ENCODE data around the gene LRRC52.

DNA sequence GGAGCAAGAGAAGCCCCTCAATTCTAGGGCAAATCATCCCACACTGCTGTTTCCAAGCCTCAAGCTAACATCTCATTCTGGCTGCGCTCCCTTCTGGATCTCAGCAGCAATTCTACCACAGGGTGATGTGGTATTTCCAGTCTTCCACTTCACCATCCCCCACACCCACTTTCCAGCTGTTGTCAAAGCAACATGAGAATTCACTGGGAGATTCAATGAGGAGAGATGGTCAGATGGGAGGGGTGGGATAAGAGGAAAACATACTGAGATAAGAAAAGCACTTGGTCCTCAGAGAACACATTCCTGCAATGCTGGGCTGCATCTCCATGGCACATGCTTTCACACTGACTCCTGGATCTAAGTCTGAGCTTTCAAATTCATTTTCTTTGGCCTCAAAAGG is 47.3 kb upstream of the LRRC52 start:
- TF ChIP-seq, protein P1, sequence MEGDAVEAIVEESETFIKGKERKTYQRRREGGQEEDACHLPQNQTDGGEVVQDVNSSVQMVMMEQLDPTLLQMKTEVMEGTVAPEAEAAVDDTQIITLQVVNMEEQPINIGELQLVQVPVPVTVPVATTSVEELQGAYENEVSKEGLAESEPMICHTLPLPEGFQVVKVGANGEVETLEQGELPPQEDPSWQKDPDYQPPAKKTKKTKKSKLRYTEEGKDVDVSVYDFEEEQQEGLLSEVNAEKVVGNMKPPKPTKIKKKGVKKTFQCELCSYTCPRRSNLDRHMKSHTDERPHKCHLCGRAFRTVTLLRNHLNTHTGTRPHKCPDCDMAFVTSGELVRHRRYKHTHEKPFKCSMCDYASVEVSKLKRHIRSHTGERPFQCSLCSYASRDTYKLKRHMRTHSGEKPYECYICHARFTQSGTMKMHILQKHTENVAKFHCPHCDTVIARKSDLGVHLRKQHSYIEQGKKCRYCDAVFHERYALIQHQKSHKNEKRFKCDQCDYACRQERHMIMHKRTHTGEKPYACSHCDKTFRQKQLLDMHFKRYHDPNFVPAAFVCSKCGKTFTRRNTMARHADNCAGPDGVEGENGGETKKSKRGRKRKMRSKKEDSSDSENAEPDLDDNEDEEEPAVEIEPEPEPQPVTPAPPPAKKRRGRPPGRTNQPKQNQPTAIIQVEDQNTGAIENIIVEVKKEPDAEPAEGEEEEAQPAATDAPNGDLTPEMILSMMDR (IDR thresholded peaks at IDR 0.05) = no peak
- TF ChIP-seq EZH2 (IDR thresholded peaks at IDR 0.05; ENCODE audit: borderline replicate concordance, insufficient read depth, low read depth, low read length, poor library complexity, severe bottlenecking) = no peak

Measured in B cell (primary cell).